Measurements from ENCODE around the gene PGM5. TPM values are rescaled to one million over a fixed set of nuclear protein-coding genes. Genes with fewer than 3 reads are reported as not detected.

PGM5 gene
- total RNA-seq, 1 experiment from 2014 or later = 0.15 TPM

GRCh38 chr9:68493541-68493940, 137.1 kb downstream of the PGM5 start:
- no peak for TF ChIP-seq EGR1 (IDR thresholded peaks at IDR 0.05; ENCODE audit: low read depth)
- TF ChIP-seq RAD21 (IDR thresholded peaks at IDR 0.05; ENCODE audit: low read depth) = no peak
- TF ChIP-seq CTCF (IDR thresholded peaks at IDR 0.05 in 2 of 3, conservative IDR thresholded peaks at IDR 0.05 in 1 of 3; ENCODE audit: borderline replicate concordance in 1 of 3, insufficient read depth in 1 of 3, low read depth in 2 of 3, low read length in 2 of 3) = no peak
- no peak for TF ChIP-seq ELF1 (IDR thresholded peaks at IDR 0.05; ENCODE audit: borderline replicate concordance, low read depth)
- no peak for TF ChIP-seq ZBTB33 (IDR thresholded peaks at IDR 0.05; ENCODE audit: extremely low read depth, insufficient replicate concordance, low read length)
- no peak for TF ChIP-seq CBX3 (IDR thresholded peaks at IDR 0.05; ENCODE audit: low read depth)
- TF ChIP-seq ATF3 (IDR thresholded peaks at IDR 0.05) = no peak
- no peak for TF ChIP-seq REST (IDR thresholded peaks at IDR 0.05; ENCODE audit: low read depth)
- no peak for TF ChIP-seq EZH2 (IDR thresholded peaks at IDR 0.05)
- TF ChIP-seq JUND (IDR thresholded peaks at IDR 0.05) = no peak
- TF ChIP-seq FOSL1 (IDR thresholded peaks at IDR 0.05; ENCODE audit: low read depth) = no peak
- TF ChIP-seq SP1 (IDR thresholded peaks at IDR 0.05; ENCODE audit: low read depth) = no peak
- no peak for TF ChIP-seq POLR2A (IDR thresholded peaks at IDR 0.05; ENCODE audit: borderline replicate concordance, extremely low read depth, insufficient read depth, insufficient read length)
- no peak for TF ChIP-seq TCF7L2 (IDR thresholded peaks at IDR 0.05; ENCODE audit: borderline replicate concordance, extremely low read depth, insufficient read depth, insufficient read length)
- TF ChIP-seq CEBPB (IDR thresholded peaks at IDR 0.05; ENCODE audit: low read depth) = no peak
- TF ChIP-seq EZH2phosphoT487 (IDR thresholded peaks at IDR 0.05; ENCODE audit: borderline replicate concordance) = no peak
- TF ChIP-seq POLR2AphosphoS5 (IDR thresholded peaks at IDR 0.05; ENCODE audit: low read depth, low read length) = no peak
- TF ChIP-seq SIN3A (IDR thresholded peaks at IDR 0.05; ENCODE audit: low read depth) = no peak
- no peak for TF ChIP-seq ZFX (IDR thresholded peaks at IDR 0.05)
- no peak for TF ChIP-seq SRF (IDR thresholded peaks at IDR 0.05; ENCODE audit: low read depth)
- H3K27me3 ChIP-seq (ENCODE audit: insufficient read depth, low read length) = peaks cover 49% of the 10 kb centered on the region
- ATAC-seq = no peak
- H2AFZ ChIP-seq (ENCODE audit: low read depth, low read length, poor library complexity, severe bottlenecking) = no peak overlapping the region
- H3K4me3 ChIP-seq (replicated peaks in 1 of 2; ENCODE audit: low read depth in 1 of 2, low read length in 2 of 2) = no peak overlapping the region
- no peaks in the 10 kb centered on the region for H3K36me3 ChIP-seq (ENCODE audit: control insufficient read depth in 1 of 2, insufficient read depth in 2 of 2, low read length in 2 of 2)
- H4K20me1 ChIP-seq (ENCODE audit: insufficient read depth) = no peaks in the 10 kb centered on the region
- H3K79me2 ChIP-seq (ENCODE audit: insufficient read depth, low read length) = no peaks in the 10 kb centered on the region
- ChIA-PET CTCF (no interaction called here), POLR2A (no interaction called here), RAD21 (ENCODE audit: low non-redundant PET in 1 of 2, low total read pairs in 2 of 2, uncharacterized antibody in 2 of 2, unreplicated experiment in 2 of 2) (no interaction called here)
- H3K4me1 ChIP-seq (ENCODE audit: control insufficient read depth in 1 of 2, insufficient read depth in 2 of 2, low read length in 2 of 2) = no peaks in the 10 kb centered on the region
- no peaks in the 10 kb centered on the region for H3K9me3 ChIP-seq (ENCODE audit: control insufficient read depth in 1 of 2, insufficient read depth in 1 of 2, low read depth in 1 of 2, low read length in 2 of 2)
- H3K9ac ChIP-seq (ENCODE audit: low read length) = no peak overlapping the region
- intact Hi-C loops (cut with micrococcal nuclease) = loop anchor here (10.0 kb wide), 1 partner anchor 69 kb away; no protein-coding TSS in a partner anchor
- BruUV-seq (replicated peaks) = no TSS peak
- no peak overlapping the region for H3K27ac ChIP-seq (ENCODE audit: low read depth, low read length)
- no peak overlapping the region for H3K4me2 ChIP-seq (ENCODE audit: low read length)
- no peak for DNase-seq (ENCODE audit: low read depth, low spot score)
- H3K9me2 ChIP-seq (ENCODE audit: insufficient read depth) = no peaks in the 10 kb centered on the region
